B cell (primary cell): ENCODE measurements around the gene MTCL3.

Source experiments
- ATAC-seq: fragments of 200-7000 bp; cut with Tn5 transposase; one replicate; pipeline ENCODE4 v1.10.0; 2021; ENCODE audit warnings: low read depth, mild to moderate bottlenecking, moderate number of reproducible peaks, moderate library complexity
- CTCF ChIA-PET: fragments of 350-600 bp; sonication (Branson Sonifier 250); formaldehyde crosslinking; loops from one replicate; lab custom pipeline; 2021; ENCODE audit warnings: antibody characterized with exemption, inconsistent platforms; lab: Charles Lee
- POLR2A ChIA-PET: fragments of 350-600 bp; sonication (Branson Sonifier 250); formaldehyde crosslinking; loops from one replicate; lab custom pipeline; 2021; ENCODE audit warnings: antibody characterized with exemption; lab: Charles Lee
- DNase-seq: peaks from one replicate; pipeline ENCODE4 v3.0.0; 2013
- H2AFZ ChIP-seq: 2 replicates; pipeline ENCODE4 v1.6.1; 2012; ENCODE audit warnings: mild to moderate bottlenecking, low read depth, low read length; ENCODE audit not compliant: insufficient read depth, poor library complexity, severe bottlenecking
- H3K27ac ChIP-seq, 2 donors: 1 replicate in 1 of 2; 2 replicates in 1 of 2; pipeline ENCODE4 v1.5.1; 2012 to 2013; ENCODE audit warnings: low read length in 2 of 2, mild to moderate bottlenecking in 2 of 2, moderate library complexity in 1 of 2
- H3K27me3 ChIP-seq, 4 experiments: fragments of 200-600 bp in 1 of 4; sonication (generic) in 1 of 4; replicated peaks in 1 of 4; 1 replicate in 2 of 4; 2 replicates in 2 of 4; pipeline versions ENCODE4 v1.6.1 to v1.7.0; 2013 to 2016; ENCODE audit warnings: low read length in 3 of 4, mild to moderate bottlenecking in 2 of 4, mixed read lengths in 1 of 4, moderate library complexity in 1 of 4; ENCODE audit not compliant: insufficient read depth in 4 of 4, control insufficient read depth in 3 of 4; ENCODE audit errors: control extremely low read depth in 1 of 4
- H3K36me3 ChIP-seq, 2 experiments: replicated peaks in 1 of 2; 1 replicate in 1 of 2; 2 replicates in 1 of 2; pipeline versions ENCODE4 v1.6.1 to v1.7.1; 2013; ENCODE audit warnings: low read length in 1 of 2; ENCODE audit not compliant: insufficient read depth in 2 of 2, control insufficient read depth in 1 of 2; ENCODE audit errors: control extremely low read depth in 1 of 2, extremely low read depth in 1 of 2
- H3K4me1 ChIP-seq, 2 donors: fragments of 200-600 bp in 1 of 2; sonication (generic) in 1 of 2; 1 replicate in 1 of 2; 2 replicates in 1 of 2; pipeline versions ENCODE4 v1.5.1 to v1.6.1; 2013 to 2017; ENCODE audit warnings: low read length in 2 of 2; ENCODE audit not compliant: control insufficient read depth in 2 of 2, insufficient read depth in 2 of 2
- H3K4me2 ChIP-seq: replicated peaks from 2 replicates; pipeline ENCODE3; 2012; ENCODE audit warnings: mild to moderate bottlenecking, low read depth, low read length; ENCODE audit not compliant: poor library complexity, severe bottlenecking
- H3K4me3 ChIP-seq, 5 experiments: fragments of 200-600 bp in 1 of 5; sonication (generic) in 1 of 5; 1 replicate in 3 of 5; 2 replicates in 2 of 5; pipeline versions ENCODE4 v1.5.1 to v1.7.0; 2011 to 2016; ENCODE audit warnings: low read length in 4 of 5, mild to moderate bottlenecking in 4 of 5, low read depth in 2 of 5, control low read depth in 1 of 5, moderate library complexity in 1 of 5; ENCODE audit not compliant: insufficient read depth in 1 of 5; ENCODE audit errors: control extremely low read depth in 1 of 5, extremely low read depth in 1 of 5
- H3K79me2 ChIP-seq: fragments of 200-600 bp; sonication (generic); one replicate; pipeline ENCODE4 v1.6.0; 2016; ENCODE audit warnings: low read length; ENCODE audit not compliant: control insufficient read depth, insufficient read depth
- H3K9ac ChIP-seq: fragments of 200-600 bp; sonication (generic); 2 replicates; pipeline ENCODE4 v1.6.1; 2017; ENCODE audit warnings: mild to moderate bottlenecking, low read length, moderate library complexity
- H3K9me3 ChIP-seq, 3 donors: one replicate each; pipeline versions ENCODE4 v1.6.1 to v1.7.1; 2013; ENCODE audit warnings: low read length in 2 of 3; ENCODE audit not compliant: control insufficient read depth in 2 of 3, insufficient read depth in 1 of 3; ENCODE audit errors: control extremely low read depth in 1 of 3
- H4K20me1 ChIP-seq: 2 replicates; pipeline ENCODE4 v1.6.0; 2012; ENCODE audit warnings: mild to moderate bottlenecking, low read length; ENCODE audit not compliant: insufficient read depth, control insufficient read depth, poor library complexity, severe bottlenecking
- H3K27ac Mint-ChIP-seq: one replicate; pipeline ENCODE4 v1.8.0; 2021; ENCODE audit warnings: mixed read lengths
- H3K27me3 Mint-ChIP-seq: one replicate; pipeline ENCODE4 v1.8.0; 2021; ENCODE audit warnings: mixed read lengths
- H3K4me1 Mint-ChIP-seq: one replicate; pipeline ENCODE4 v1.8.0; 2021; ENCODE audit warnings: mixed read lengths
- H3K4me3 Mint-ChIP-seq: one replicate; pipeline ENCODE4 v1.8.0; 2021; ENCODE audit warnings: mixed read lengths
- H3K9me3 Mint-ChIP-seq: one replicate; pipeline ENCODE4 v1.8.0; 2022; ENCODE audit warnings: mixed read lengths; ENCODE audit not compliant: insufficient read depth
- CTCF ChIP-seq: fragments of 200-600 bp; IDR thresholded peaks from one replicate; pipeline ENCODE4 v1.8.0; 2022; ENCODE audit warnings: antibody characterized with exemption, mild to moderate bottlenecking
- EZH2 ChIP-seq: IDR thresholded peaks from 2 replicates; pipeline ENCODE4 v1.6.1; 2012; ENCODE audit warnings: borderline replicate concordance, low read depth, mild to moderate bottlenecking, moderate library complexity, low read length; ENCODE audit not compliant: insufficient read depth, poor library complexity, severe bottlenecking
- WGBS: methylation state at CpG from one replicate; pipeline ENCODE4 v1.1.5; 2013; ENCODE audit warnings: missing lambda C conversion rate; ENCODE audit not compliant: insufficient coverage; 5-methylcytosine and 5-hydroxymethylcytosine counted together
- intact Hi-C: fragments of 100-400 bp; cut with micrococcal nuclease; formaldehyde crosslinking; loops from one replicate; pipeline ENCODE4 v1.10.0; 2022

MTCL3 gene

GRCh38 chr6:127518191-127518709 lies 885 bp downstream of the MTCL3 start:
- peaks cover 24 to 36% of the 10 kb centered on the region in 2 donors for H3K4me1 ChIP-seq
- no peak overlapping the region for H3K4me3 ChIP-seq
- H4K20me1 ChIP-seq: no peaks in the 10 kb centered on the region
- ChIA-PET CTCF (no interaction called here), POLR2A (no interaction called here)
- DNase-seq: no peak
- Mint-ChIP-seq H3K4me1 (peaks cover 23% of the 10 kb centered on the region), H3K27ac (no peak overlapping the region), H3K4me3 (no peak overlapping the region), H3K27me3 (peaks cover 60% of the 10 kb centered on the region), H3K9me3 (no peaks in the 10 kb centered on the region)
- peaks cover 2 to 57% (median 54%) of the 10 kb centered on the region in 4 experiments for H3K27me3 ChIP-seq
- H3K27ac ChIP-seq: no peak overlapping the region
- H3K9ac ChIP-seq: no peak overlapping the region
- no peaks in the 10 kb centered on the region for H3K79me2 ChIP-seq
- no peaks in the 10 kb centered on the region for H3K36me3 ChIP-seq
- no peak overlapping the region for H3K4me2 ChIP-seq
- no peak for ATAC-seq
- intact Hi-C loops: loop anchor here (5.0 kb wide), 2 partner anchors 176 to 216 kb away; partner anchors contain the start of gene ECHDC1
- H2AFZ ChIP-seq: peak overlapping the region; percentile 6
- 23% methylated on average over 10 of the region's 10 CpGs for WGBS
- no peak for TF ChIP-seq EZH2
- no peak for TF ChIP-seq CTCF
- H3K9me3 ChIP-seq: peaks cover 0 to 8% (median 0%) of the 10 kb centered on the region in 3 donors

- intact Hi-C loops: loop anchor here (2.0 to 5.0 kb wide), 3 partner anchors 175 to 251 kb away; partner anchors contain the start of genes ECHDC1 and RNF146
- Histone ChIP-seq H3K9ac (no peak overlapping the region), H3K79me2 (no peaks in the 10 kb centered on the region), H2AFZ (no peak overlapping the region), H3K4me1 (peaks cover 24 to 36% of the 10 kb centered on the region in 2 donors), H3K27me3 (peaks cover 2 to 57% (median 49%) of the 10 kb centered on the region in 4 experiments), H3K4me3 (no peak overlapping the region), H4K20me1 (no peaks in the 10 kb centered on the region), H3K9me3 (peaks cover 0 to 8% (median 0%) of the 10 kb centered on the region in 3 donors), H3K27ac (no peak overlapping the region), H3K36me3 (no peaks in the 10 kb centered on the region), H3K4me2 (no peak overlapping the region)
- WGBS: no CpG with 5 or more reads among the region's 2 CpGs
- Mint-ChIP-seq H3K4me3 (peak overlapping the region; percentile 13), H3K9me3 (no peaks in the 10 kb centered on the region), H3K27me3 (peaks cover 56% of the 10 kb centered on the region), H3K4me1 (peaks cover 23% of the 10 kb centered on the region), H3K27ac (no peak overlapping the region)
- CTCF ChIA-PET: interaction anchor here (0.6 to 1.2 kb wide), 2 partner anchors 134 to 226 kb away, joined by 3 read pairs; no protein-coding TSS in a partner anchor
- TF ChIP-seq EZH2: no peak
- TF ChIP-seq CTCF: no peak
- ATAC-seq: no peak
- POLR2A ChIA-PET: no interaction called here
- DNase-seq: no peak
These were observed 1.4 kb downstream of the MTCL3 start for GRCh38 chr6:127517693-127518092.
